ENCODE measurements around the gene SLC22A25.
A peak's percentile ranks its signal among the peaks of the same experiment; 100 is the strongest.

SLC22A25 gene

DNA sequence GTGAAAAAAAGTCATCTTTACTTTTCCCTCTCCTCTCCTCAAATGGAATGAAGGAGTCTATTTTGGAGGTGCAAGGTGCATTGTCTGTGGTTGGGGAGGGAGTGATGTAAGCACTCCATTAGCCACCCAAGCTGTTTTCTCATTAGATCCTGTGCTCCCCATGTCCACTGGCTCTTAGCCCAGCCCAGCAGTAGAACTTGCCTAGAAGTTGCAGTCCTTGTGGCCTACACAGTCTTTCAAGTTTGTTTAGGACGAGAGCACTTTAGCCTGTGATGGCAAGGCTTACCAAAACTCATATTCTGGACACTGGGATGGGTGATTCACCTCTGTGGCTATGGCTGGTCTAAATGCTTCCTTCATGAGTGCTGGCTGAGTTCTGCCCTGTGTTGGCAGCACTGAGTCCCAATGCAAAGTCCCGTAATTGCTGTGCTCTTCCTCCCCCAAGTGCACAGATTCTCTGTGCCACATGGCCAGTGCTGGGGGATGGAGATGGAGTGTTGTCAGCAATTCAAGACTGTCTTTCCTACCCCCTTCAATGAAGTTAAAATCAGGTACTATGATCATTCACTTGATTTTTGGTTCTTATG lies 15.8 kb downstream of the SLC22A25 start:
- Histone ChIP-seq H3K18ac (ENCODE audit: low read length) (no peak overlapping the region), H3K23ac (ENCODE audit: low read length) (no peak overlapping the region), H3K9ac (ENCODE audit: low read length) (no peak overlapping the region), H3K4me2 (ENCODE audit: low read length) (no peak overlapping the region), H3K36me3 (ENCODE audit: control insufficient read depth, insufficient read depth, low read length) (no peaks in the 10 kb centered on the region), H4K8ac (ENCODE audit: low read depth, low read length) (no peak overlapping the region), H3K27ac (ENCODE audit: low read depth, low read length) (no peak overlapping the region), H2BK5ac (ENCODE audit: low read length) (no peak overlapping the region), H2AK5ac (ENCODE audit: low read length) (no peak overlapping the region), H3K4me1 (ENCODE audit: control insufficient read depth, low read depth, low read length) (no peaks in the 10 kb centered on the region), H3K4ac (ENCODE audit: low read depth, low read length) (no peak overlapping the region), H3K79me1 (ENCODE audit: low read length) (no peaks in the 10 kb centered on the region), H2BK15ac (replicated peaks; ENCODE audit: low read depth) (no peak overlapping the region), H3K27me3 (ENCODE audit: insufficient read depth, low read length, poor library complexity) (no peaks in the 10 kb centered on the region), H3K79me2 (ENCODE audit: control insufficient read depth, insufficient read depth, low read length) (no peaks in the 10 kb centered on the region), H4K5ac (ENCODE audit: low read length) (no peak overlapping the region), H3K4me3 (ENCODE audit: low read length) (no peak overlapping the region), H3K56ac (ENCODE audit: low read length) (no peak overlapping the region), H2BK120ac (ENCODE audit: low read depth, low read length) (no peak overlapping the region)
- WGBS (ENCODE audit: extremely low coverage, insufficient coverage, low lambda C conversion rate): no CpG with 5 or more reads among the region's 2 CpGs
- DNase-seq: no peak

DNA sequence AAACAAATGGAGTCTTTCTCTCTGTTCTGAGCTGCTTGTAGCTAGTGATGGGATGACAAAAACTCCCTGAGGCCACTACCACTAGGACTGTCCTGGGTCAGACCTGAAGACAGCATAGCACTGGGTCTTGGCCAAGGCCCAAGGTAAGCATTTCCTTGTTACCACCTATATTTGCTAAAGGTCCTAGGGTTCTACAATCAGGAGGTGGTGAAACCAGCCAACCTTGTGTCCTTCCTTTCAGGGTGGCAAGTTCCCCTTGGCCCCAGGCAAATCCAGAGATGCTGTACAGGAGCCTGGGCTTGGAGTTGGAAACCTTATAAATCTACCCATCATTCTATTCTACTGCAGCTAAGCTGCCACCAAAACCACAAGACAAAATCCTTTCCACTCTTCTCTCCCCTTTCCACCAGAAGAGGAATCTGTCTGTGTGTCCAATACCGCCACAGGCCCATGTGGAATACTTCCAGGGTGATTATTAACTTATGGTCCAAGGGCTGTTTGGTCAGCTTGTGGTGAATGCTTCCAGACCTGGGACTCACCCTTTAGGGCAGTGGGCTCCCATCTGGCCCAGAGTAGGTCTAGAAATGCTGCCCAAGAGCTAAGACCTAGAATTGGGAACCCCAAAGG lies 16.8 kb downstream of the SLC22A25 start:
- no CpG with 5 or more reads among the region's 1 CpG for WGBS (ENCODE audit: extremely low coverage, insufficient coverage, low lambda C conversion rate)
- Histone ChIP-seq H3K18ac (ENCODE audit: low read length) (no peak overlapping the region), H3K9ac (ENCODE audit: low read length) (no peak overlapping the region), H4K5ac (ENCODE audit: low read length) (no peak overlapping the region), H3K4me2 (ENCODE audit: low read length) (no peak overlapping the region), H3K27me3 (ENCODE audit: insufficient read depth, low read length, poor library complexity) (no peaks in the 10 kb centered on the region), H3K79me1 (ENCODE audit: low read length) (no peaks in the 10 kb centered on the region), H3K4ac (ENCODE audit: low read depth, low read length) (no peak overlapping the region), H2BK15ac (replicated peaks; ENCODE audit: low read depth) (no peak overlapping the region), H3K36me3 (ENCODE audit: control insufficient read depth, insufficient read depth, low read length) (no peaks in the 10 kb centered on the region), H3K79me2 (ENCODE audit: control insufficient read depth, insufficient read depth, low read length) (no peaks in the 10 kb centered on the region), H2BK120ac (ENCODE audit: low read depth, low read length) (no peak overlapping the region), H3K4me1 (ENCODE audit: control insufficient read depth, low read depth, low read length) (no peaks in the 10 kb centered on the region), H3K4me3 (ENCODE audit: low read length) (no peak overlapping the region), H2AK5ac (ENCODE audit: low read length) (no peak overlapping the region), H3K56ac (ENCODE audit: low read length) (no peak overlapping the region), H2BK5ac (ENCODE audit: low read length) (no peak overlapping the region), H4K8ac (ENCODE audit: low read depth, low read length) (no peak overlapping the region), H3K23ac (ENCODE audit: low read length) (no peak overlapping the region), H3K27ac (ENCODE audit: low read depth, low read length) (no peak overlapping the region)
- no peak for DNase-seq

DNA sequence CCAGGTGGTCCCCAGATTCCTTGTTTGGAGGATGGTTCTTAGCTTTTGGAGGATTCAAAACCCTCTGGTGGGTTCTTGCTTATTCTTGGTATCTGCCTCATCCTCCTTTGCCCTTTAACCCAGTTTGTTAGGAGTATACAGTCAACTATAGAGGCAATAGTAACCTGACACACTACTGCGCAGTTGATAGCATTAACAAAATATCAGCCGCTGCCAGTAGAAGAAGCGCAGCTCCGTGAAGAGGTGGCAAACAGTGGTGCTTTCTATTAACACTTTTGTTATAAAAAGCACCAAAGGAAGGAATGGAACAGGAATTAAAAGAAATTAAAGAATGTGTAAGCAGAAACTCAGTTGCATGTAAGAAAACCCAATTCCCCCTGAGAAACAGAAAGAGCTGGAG lies 29.3 kb downstream of the SLC22A25 start:
- Histone ChIP-seq H2BK120ac (ENCODE audit: low read depth, low read length) (no peak overlapping the region), H3K4me1 (ENCODE audit: control insufficient read depth, low read depth, low read length) (no peaks in the 10 kb centered on the region), H3K4ac (ENCODE audit: low read depth, low read length) (no peak overlapping the region), H3K9ac (ENCODE audit: low read length) (no peak overlapping the region), H2BK15ac (replicated peaks; ENCODE audit: low read depth) (no peak overlapping the region), H2BK5ac (ENCODE audit: low read length) (no peak overlapping the region), H3K56ac (ENCODE audit: low read length) (no peak overlapping the region), H3K27me3 (ENCODE audit: insufficient read depth, low read length, poor library complexity) (no peaks in the 10 kb centered on the region), H3K4me3 (ENCODE audit: low read length) (no peak overlapping the region), H3K79me1 (ENCODE audit: low read length) (no peaks in the 10 kb centered on the region), H3K79me2 (ENCODE audit: control insufficient read depth, insufficient read depth, low read length) (no peaks in the 10 kb centered on the region), H2AK5ac (ENCODE audit: low read length) (no peak overlapping the region), H4K5ac (ENCODE audit: low read length) (no peak overlapping the region), H4K8ac (ENCODE audit: low read depth, low read length) (no peak overlapping the region), H3K4me2 (ENCODE audit: low read length) (no peak overlapping the region), H3K18ac (ENCODE audit: low read length) (no peak overlapping the region), H3K36me3 (ENCODE audit: control insufficient read depth, insufficient read depth, low read length) (no peaks in the 10 kb centered on the region), H3K27ac (ENCODE audit: low read depth, low read length) (no peak overlapping the region), H3K23ac (ENCODE audit: low read length) (no peak overlapping the region)
- no peak for DNase-seq
- no CpG with 5 or more reads among the region's 4 CpGs for WGBS (ENCODE audit: extremely low coverage, insufficient coverage, low lambda C conversion rate)

DNA sequence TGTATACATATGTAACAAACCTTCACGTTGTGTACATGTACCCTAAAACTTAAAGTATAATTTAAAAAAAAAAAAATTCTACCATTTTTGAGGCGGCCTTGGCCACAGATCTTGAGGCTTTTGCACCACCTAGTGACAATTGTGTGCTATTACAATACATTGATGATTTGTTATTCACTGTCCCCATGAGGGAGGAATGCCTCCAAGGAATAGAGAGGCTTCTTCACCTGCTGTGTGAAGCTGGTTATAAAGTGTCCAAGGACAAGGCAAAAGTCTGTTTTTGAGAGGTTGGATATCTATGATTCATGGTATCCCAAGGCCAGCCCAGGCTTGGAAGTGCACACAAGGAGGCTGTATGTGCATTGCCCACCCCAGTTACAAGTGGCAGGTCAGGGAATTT lies 30.7 kb downstream of the SLC22A25 start:
- Histone ChIP-seq H3K27ac (ENCODE audit: low read depth, low read length) (no peak overlapping the region), H3K79me1 (ENCODE audit: low read length) (no peaks in the 10 kb centered on the region), H4K5ac (ENCODE audit: low read length) (no peak overlapping the region), H3K23ac (ENCODE audit: low read length) (no peak overlapping the region), H4K8ac (ENCODE audit: low read depth, low read length) (no peak overlapping the region), H3K4me2 (ENCODE audit: low read length) (no peak overlapping the region), H3K9ac (ENCODE audit: low read length) (no peak overlapping the region), H3K56ac (ENCODE audit: low read length) (no peak overlapping the region), H3K18ac (ENCODE audit: low read length) (no peak overlapping the region), H3K4ac (ENCODE audit: low read depth, low read length) (no peak overlapping the region), H2AK5ac (ENCODE audit: low read length) (no peak overlapping the region), H3K4me3 (ENCODE audit: low read length) (no peak overlapping the region), H2BK15ac (replicated peaks; ENCODE audit: low read depth) (no peak overlapping the region), H3K4me1 (ENCODE audit: control insufficient read depth, low read depth, low read length) (no peaks in the 10 kb centered on the region), H3K36me3 (ENCODE audit: control insufficient read depth, insufficient read depth, low read length) (no peaks in the 10 kb centered on the region), H3K79me2 (ENCODE audit: control insufficient read depth, insufficient read depth, low read length) (no peaks in the 10 kb centered on the region), H2BK5ac (ENCODE audit: low read length) (no peak overlapping the region), H3K27me3 (ENCODE audit: insufficient read depth, low read length, poor library complexity) (no peaks in the 10 kb centered on the region), H2BK120ac (ENCODE audit: low read depth, low read length) (no peak overlapping the region)
- DNase-seq: peak; percentile 19
- no CpG with 5 or more reads among the region's 2 CpGs for WGBS (ENCODE audit: extremely low coverage, insufficient coverage, low lambda C conversion rate)

DNA sequence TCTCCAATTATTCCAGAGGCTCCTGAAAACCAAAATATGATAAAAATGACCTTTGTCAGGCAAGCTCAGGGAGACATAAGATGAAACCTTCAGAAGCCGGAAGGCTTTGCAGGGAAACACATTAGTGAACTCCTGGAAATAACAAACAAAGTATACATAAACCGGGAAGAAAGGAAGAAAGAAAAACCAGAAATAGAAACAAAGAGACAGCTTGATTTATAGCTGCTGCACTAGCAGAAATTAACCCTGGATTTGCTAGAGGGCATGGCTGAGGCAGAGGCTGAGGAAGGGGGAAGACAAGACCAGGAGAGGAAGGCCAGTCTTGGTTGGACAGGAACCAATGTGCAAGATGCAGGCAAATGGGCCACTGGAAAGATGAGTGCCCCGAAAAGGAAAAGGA lies 33.3 kb downstream of the SLC22A25 start:
- H4K5ac ChIP-seq (ENCODE audit: low read length): no peak overlapping the region
- no peak overlapping the region for H3K23ac ChIP-seq (ENCODE audit: low read length)
- H3K9ac ChIP-seq (ENCODE audit: low read length): no peak overlapping the region
- H2BK5ac ChIP-seq (ENCODE audit: low read length): no peak overlapping the region
- no peak overlapping the region for H4K8ac ChIP-seq (ENCODE audit: low read depth, low read length)
- H3K36me3 ChIP-seq (ENCODE audit: control insufficient read depth, insufficient read depth, low read length): no peaks in the 10 kb centered on the region
- H3K4me2 ChIP-seq (ENCODE audit: low read length): no peak overlapping the region
- H2AK5ac ChIP-seq (ENCODE audit: low read length): no peak overlapping the region
- no peak overlapping the region for H3K27ac ChIP-seq (ENCODE audit: low read depth, low read length)
- no peaks in the 10 kb centered on the region for H3K4me1 ChIP-seq (ENCODE audit: control insufficient read depth, low read depth, low read length)
- H3K79me2 ChIP-seq (ENCODE audit: control insufficient read depth, insufficient read depth, low read length): no peaks in the 10 kb centered on the region
- no peak overlapping the region for H3K18ac ChIP-seq (ENCODE audit: low read length)
- H3K4me3 ChIP-seq (ENCODE audit: low read length): no peak overlapping the region
- DNase-seq: no peak
- H2BK15ac ChIP-seq (replicated peaks; ENCODE audit: low read depth): no peak overlapping the region
- no peaks in the 10 kb centered on the region for H3K27me3 ChIP-seq (ENCODE audit: insufficient read depth, low read length, poor library complexity)
- H2BK120ac ChIP-seq (ENCODE audit: low read depth, low read length): no peak overlapping the region
- H3K56ac ChIP-seq (ENCODE audit: low read length): no peak overlapping the region
- no peak overlapping the region for H3K4ac ChIP-seq (ENCODE audit: low read depth, low read length)
- no CpG with 5 or more reads among the region's 3 CpGs for WGBS (ENCODE audit: extremely low coverage, insufficient coverage, low lambda C conversion rate)
- no peaks in the 10 kb centered on the region for H3K79me1 ChIP-seq (ENCODE audit: low read length)

Data from mesendoderm (in vitro differentiated cells).